ENCODE measurements around the gene CAPN13.

The CAPN13 gene

DNA sequence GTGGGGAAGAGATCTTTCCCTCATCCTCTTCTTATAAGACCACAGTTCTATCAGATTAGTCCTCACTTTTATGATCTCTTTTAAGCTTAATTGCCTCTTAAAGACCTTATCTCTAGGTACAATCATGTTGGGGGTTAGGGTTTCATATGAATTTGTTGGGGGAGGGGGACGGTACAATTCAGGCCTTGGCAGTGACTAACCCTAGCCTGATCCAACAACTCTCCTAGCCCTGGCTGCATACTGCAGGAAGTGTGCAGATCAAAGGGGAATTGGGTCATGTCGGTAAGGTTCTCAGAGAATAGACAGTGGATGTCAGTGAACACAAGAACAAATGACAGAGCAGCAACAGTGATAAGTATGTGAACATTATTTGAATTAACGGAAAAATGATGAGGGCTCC lies 16.4 kb downstream of the CAPN13 start:
- H3K9me3 ChIP-seq (replicated peaks in 1 of 2; ENCODE audit: control insufficient read depth in 2 of 2, insufficient read depth in 1 of 2, low read depth in 1 of 2, low read length in 2 of 2), result no peaks in the 10 kb centered on the region
- no peak overlapping the region for H3K4me2 ChIP-seq (ENCODE audit: insufficient read depth, low read length, poor library complexity, severe bottlenecking)
- no peak overlapping the region for H2AK5ac ChIP-seq (ENCODE audit: low read depth, low read length)
- no peaks in the 10 kb centered on the region for H3K4me1 ChIP-seq (ENCODE audit: control insufficient read depth in 2 of 2, insufficient read depth in 1 of 2, low read depth in 1 of 2, low read length in 2 of 2)
- H4K8ac ChIP-seq (ENCODE audit: low read depth, low read length), result no peak overlapping the region
- no CpG with 5 or more reads among the region's 3 CpGs for WGBS, 2 donors (ENCODE audit: extremely low coverage in 2 of 2, insufficient read length in 2 of 2, insufficient replicate concordance in 1 of 2)
- no peak overlapping the region for H3K14ac ChIP-seq (ENCODE audit: low read length)
- H3K4ac ChIP-seq (ENCODE audit: low read length), result no peak overlapping the region
- H3K4me3 ChIP-seq (ENCODE audit: low read length in 2 of 2), result no peak overlapping the region
- no peak overlapping the region for H2AFZ ChIP-seq (ENCODE audit: low read length)
- no peak overlapping the region for H2BK5ac ChIP-seq (ENCODE audit: low read length)
- H3K23ac ChIP-seq (ENCODE audit: low read depth, low read length, poor library complexity), result no peak overlapping the region
- H2BK120ac ChIP-seq (ENCODE audit: low read depth, low read length), result no peak overlapping the region
- no peaks in the 10 kb centered on the region for H3K36me3 ChIP-seq (replicated peaks in 1 of 2; ENCODE audit: control insufficient read depth in 2 of 2, insufficient read depth in 2 of 2, low read length in 2 of 2)
- no peak overlapping the region for H4K91ac ChIP-seq (ENCODE audit: low read depth, low read length, poor library complexity)
- no peak overlapping the region for H3K18ac ChIP-seq (ENCODE audit: low read length)
- H2BK15ac ChIP-seq (ENCODE audit: low read length), result no peak overlapping the region
- no peak overlapping the region for H3K9ac ChIP-seq (ENCODE audit: low read depth, low read length, poor library complexity)
- H3K27me3 ChIP-seq (ENCODE audit: control insufficient read depth in 3 of 3, insufficient read depth in 3 of 3, low read depth in 1 of 3, low read length in 3 of 3), result no peaks in the 10 kb centered on the region
- H2BK12ac ChIP-seq (ENCODE audit: low read length), result no peak overlapping the region
- no peaks in the 10 kb centered on the region for H3K79me1 ChIP-seq (ENCODE audit: low read depth, low read length)
- DNase-seq (ENCODE audit: low spot score), result no peak
- no peak overlapping the region for H3K27ac ChIP-seq (replicated peaks; ENCODE audit: low read length)

DNA sequence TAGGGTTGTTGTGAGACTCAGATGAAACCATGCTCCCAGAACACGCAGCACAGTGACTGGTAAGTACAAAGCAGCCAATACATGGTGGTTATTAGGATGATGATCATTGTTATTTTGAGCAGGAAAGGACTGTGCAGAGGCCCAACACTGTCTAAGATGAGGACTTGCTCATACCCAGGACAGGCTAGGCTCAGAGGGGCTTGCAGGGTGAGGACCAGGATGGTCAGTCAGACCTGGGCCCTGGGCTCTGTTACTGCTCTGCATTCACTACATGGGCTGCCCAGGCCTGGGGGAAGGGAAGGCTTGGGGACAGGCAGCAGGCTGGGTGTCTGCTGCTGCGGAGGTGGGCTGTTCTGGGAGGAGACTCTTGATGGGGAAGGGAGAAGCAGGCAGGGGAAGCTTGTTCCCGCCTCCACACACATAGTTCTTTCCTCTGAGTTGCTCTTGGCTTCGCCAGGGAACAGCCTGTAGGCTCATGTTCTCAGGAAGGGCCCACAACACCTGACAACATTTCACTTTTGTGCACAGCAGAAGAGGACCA lies 17.5 kb downstream of the CAPN13 start:
- no peak overlapping the region for H4K91ac ChIP-seq (ENCODE audit: low read depth, low read length, poor library complexity)
- H2BK5ac ChIP-seq (ENCODE audit: low read length), result no peak overlapping the region
- no peak overlapping the region for H2BK120ac ChIP-seq (ENCODE audit: low read depth, low read length)
- no peaks in the 10 kb centered on the region for H3K9me3 ChIP-seq (replicated peaks in 1 of 2; ENCODE audit: control insufficient read depth in 2 of 2, insufficient read depth in 1 of 2, low read depth in 1 of 2, low read length in 2 of 2)
- H3K36me3 ChIP-seq (replicated peaks in 1 of 2; ENCODE audit: control insufficient read depth in 2 of 2, insufficient read depth in 2 of 2, low read length in 2 of 2), result no peaks in the 10 kb centered on the region
- DNase-seq (ENCODE audit: low spot score), result no peak
- no peaks in the 10 kb centered on the region for H3K27me3 ChIP-seq (ENCODE audit: control insufficient read depth in 3 of 3, insufficient read depth in 3 of 3, low read depth in 1 of 3, low read length in 3 of 3)
- no peak overlapping the region for H3K27ac ChIP-seq (replicated peaks; ENCODE audit: low read length)
- H3K4ac ChIP-seq (ENCODE audit: low read length), result no peak overlapping the region
- no peak overlapping the region for H3K9ac ChIP-seq (ENCODE audit: low read depth, low read length, poor library complexity)
- no peak overlapping the region for H2AFZ ChIP-seq (ENCODE audit: low read length)
- no peak overlapping the region for H2BK12ac ChIP-seq (ENCODE audit: low read length)
- no peak overlapping the region for H3K4me2 ChIP-seq (ENCODE audit: insufficient read depth, low read length, poor library complexity, severe bottlenecking)
- no CpG with 5 or more reads among the region's 4 CpGs for WGBS, 2 donors (ENCODE audit: extremely low coverage in 2 of 2, insufficient read length in 2 of 2, insufficient replicate concordance in 1 of 2)
- H3K23ac ChIP-seq (ENCODE audit: low read depth, low read length, poor library complexity), result no peak overlapping the region
- H3K4me3 ChIP-seq (ENCODE audit: low read length in 2 of 2), result no peak overlapping the region
- no peak overlapping the region for H3K14ac ChIP-seq (ENCODE audit: low read length)
- H2BK15ac ChIP-seq (ENCODE audit: low read length), result no peak overlapping the region
- no peaks in the 10 kb centered on the region for H3K79me1 ChIP-seq (ENCODE audit: low read depth, low read length)
- H3K18ac ChIP-seq (ENCODE audit: low read length), result peak overlapping the region; percentile 16
- H4K8ac ChIP-seq (ENCODE audit: low read depth, low read length), result no peak overlapping the region
- no peaks in the 10 kb centered on the region for H3K4me1 ChIP-seq (ENCODE audit: control insufficient read depth in 2 of 2, insufficient read depth in 1 of 2, low read depth in 1 of 2, low read length in 2 of 2)
- no peak overlapping the region for H2AK5ac ChIP-seq (ENCODE audit: low read depth, low read length)

DNA sequence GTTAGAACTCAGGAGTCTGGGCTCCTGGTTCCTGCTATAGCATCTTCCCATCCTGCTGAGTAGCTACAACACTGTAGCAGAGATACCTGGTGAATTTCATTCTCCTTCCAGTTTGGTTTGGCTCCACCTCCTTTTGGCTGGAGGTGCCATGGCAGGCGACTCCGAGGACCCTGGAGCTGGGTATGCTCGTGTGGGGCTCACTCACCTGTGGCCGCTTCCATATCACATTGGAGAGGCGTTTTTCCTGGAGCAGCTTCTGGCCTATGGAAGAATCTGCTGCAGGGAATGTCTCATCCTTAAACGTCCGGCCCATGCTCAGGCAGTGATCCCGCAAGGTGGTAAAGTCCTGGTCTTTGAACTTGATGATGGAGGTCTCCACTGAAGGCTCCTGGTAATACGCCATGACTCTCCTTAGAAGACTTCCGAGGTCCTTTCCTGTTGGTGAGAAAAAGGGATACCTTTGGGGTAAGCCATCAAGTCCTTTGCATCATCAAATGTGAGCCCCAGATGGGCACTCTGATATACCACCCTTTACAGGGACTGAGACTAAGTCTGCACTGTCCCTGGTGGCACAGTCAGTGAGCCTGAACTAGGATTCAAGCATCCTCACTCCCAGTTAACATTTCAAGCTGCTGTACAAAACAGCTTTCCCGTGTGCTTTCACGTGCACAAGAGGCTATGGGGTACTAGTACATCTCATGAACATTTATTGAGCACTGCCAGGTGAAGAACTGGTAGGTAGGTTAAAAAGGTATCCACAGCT lies 20.1 kb downstream of the CAPN13 start:
- no peaks in the 10 kb centered on the region for H3K36me3 ChIP-seq (replicated peaks in 1 of 2; ENCODE audit: control insufficient read depth in 2 of 2, insufficient read depth in 2 of 2, low read length in 2 of 2)
- no peak overlapping the region for H3K9ac ChIP-seq (ENCODE audit: low read depth, low read length, poor library complexity)
- H3K9me3 ChIP-seq (replicated peaks in 1 of 2; ENCODE audit: control insufficient read depth in 2 of 2, insufficient read depth in 1 of 2, low read depth in 1 of 2, low read length in 2 of 2), result no peaks in the 10 kb centered on the region
- H4K91ac ChIP-seq (ENCODE audit: low read depth, low read length, poor library complexity), result no peak overlapping the region
- H2AK5ac ChIP-seq (ENCODE audit: low read depth, low read length), result no peak overlapping the region
- H3K27ac ChIP-seq (replicated peaks; ENCODE audit: low read length), result no peak overlapping the region
- no peaks in the 10 kb centered on the region for H3K27me3 ChIP-seq (ENCODE audit: control insufficient read depth in 3 of 3, insufficient read depth in 3 of 3, low read depth in 1 of 3, low read length in 3 of 3)
- H3K4me1 ChIP-seq (ENCODE audit: control insufficient read depth in 2 of 2, insufficient read depth in 1 of 2, low read depth in 1 of 2, low read length in 2 of 2), result no peaks in the 10 kb centered on the region
- no CpG with 5 or more reads among the region's 12 CpGs for WGBS, 2 donors (ENCODE audit: extremely low coverage in 2 of 2, insufficient read length in 2 of 2, insufficient replicate concordance in 1 of 2)
- H2AFZ ChIP-seq (ENCODE audit: low read length), result no peak overlapping the region
- H3K4me2 ChIP-seq (ENCODE audit: insufficient read depth, low read length, poor library complexity, severe bottlenecking), result no peak overlapping the region
- H3K79me1 ChIP-seq (ENCODE audit: low read depth, low read length), result no peaks in the 10 kb centered on the region
- DNase-seq (ENCODE audit: low spot score), result no peak
- H2BK12ac ChIP-seq (ENCODE audit: low read length), result no peak overlapping the region
- H3K18ac ChIP-seq (ENCODE audit: low read length), result no peak overlapping the region
- no peak overlapping the region for H3K4ac ChIP-seq (ENCODE audit: low read length)
- no peak overlapping the region for H4K8ac ChIP-seq (ENCODE audit: low read depth, low read length)
- H2BK5ac ChIP-seq (ENCODE audit: low read length), result no peak overlapping the region
- no peak overlapping the region for H2BK120ac ChIP-seq (ENCODE audit: low read depth, low read length)
- no peak overlapping the region for H3K14ac ChIP-seq (ENCODE audit: low read length)
- no peak overlapping the region for H3K4me3 ChIP-seq (ENCODE audit: low read length in 2 of 2)
- no peak overlapping the region for H2BK15ac ChIP-seq (ENCODE audit: low read length)
- H3K23ac ChIP-seq (ENCODE audit: low read depth, low read length, poor library complexity), result no peak overlapping the region

DNA sequence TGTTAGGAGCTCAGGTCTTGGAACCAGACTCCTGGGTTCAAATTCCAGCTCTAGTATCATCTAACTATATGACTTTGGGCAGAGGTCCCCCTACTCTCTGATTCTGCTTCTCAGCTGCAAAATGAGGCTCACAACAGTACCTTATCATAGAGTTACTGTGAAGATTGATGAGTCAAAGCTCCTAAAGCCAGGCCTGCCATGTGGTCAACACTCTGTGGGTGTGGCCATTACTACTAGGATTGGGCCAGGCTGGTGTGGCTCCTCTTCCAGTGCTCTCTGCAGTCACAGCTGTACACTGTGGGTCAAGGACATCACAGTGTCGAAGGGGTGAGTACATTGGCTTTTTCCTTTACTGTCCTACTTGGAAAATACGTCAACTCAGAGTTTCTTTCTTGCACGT lies 22.6 kb downstream of the CAPN13 start:
- Histone ChIP-seq H2BK15ac (ENCODE audit: low read length) (no peak overlapping the region), H2AK5ac (ENCODE audit: low read depth, low read length) (no peak overlapping the region), H3K27ac (replicated peaks; ENCODE audit: low read length) (no peak overlapping the region), H3K18ac (ENCODE audit: low read length) (no peak overlapping the region), H3K9me3 (replicated peaks in 1 of 2; ENCODE audit: control insufficient read depth in 2 of 2, insufficient read depth in 1 of 2, low read depth in 1 of 2, low read length in 2 of 2) (no peaks in the 10 kb centered on the region), H3K4me1 (ENCODE audit: control insufficient read depth in 2 of 2, insufficient read depth in 1 of 2, low read depth in 1 of 2, low read length in 2 of 2) (no peaks in the 10 kb centered on the region), H3K36me3 (replicated peaks in 1 of 2; ENCODE audit: control insufficient read depth in 2 of 2, insufficient read depth in 2 of 2, low read length in 2 of 2) (no peaks in the 10 kb centered on the region), H3K14ac (ENCODE audit: low read length) (no peak overlapping the region), H2BK12ac (ENCODE audit: low read length) (no peak overlapping the region), H3K4me2 (ENCODE audit: insufficient read depth, low read length, poor library complexity, severe bottlenecking) (no peak overlapping the region), H3K4me3 (ENCODE audit: low read length in 2 of 2) (no peak overlapping the region), H3K27me3 (ENCODE audit: control insufficient read depth in 3 of 3, insufficient read depth in 3 of 3, low read depth in 1 of 3, low read length in 3 of 3) (no peaks in the 10 kb centered on the region), H4K8ac (ENCODE audit: low read depth, low read length) (no peak overlapping the region), H2AFZ (ENCODE audit: low read length) (no peak overlapping the region), H3K23ac (ENCODE audit: low read depth, low read length, poor library complexity) (no peak overlapping the region), H2BK120ac (ENCODE audit: low read depth, low read length) (no peak overlapping the region), H4K91ac (ENCODE audit: low read depth, low read length, poor library complexity) (no peak overlapping the region), H3K4ac (ENCODE audit: low read length) (no peak overlapping the region), H3K79me1 (ENCODE audit: low read depth, low read length) (no peaks in the 10 kb centered on the region), H2BK5ac (ENCODE audit: low read length) (no peak overlapping the region), H3K9ac (ENCODE audit: low read depth, low read length, poor library complexity) (no peak overlapping the region)
- WGBS, 2 donors (ENCODE audit: extremely low coverage in 2 of 2, insufficient read length in 2 of 2, insufficient replicate concordance in 1 of 2), result no CpG with 5 or more reads among the region's 3 CpGs
- DNase-seq (ENCODE audit: low spot score), result no peak
